Measurements from ENCODE around the gene BEX5. TPM values are rescaled to one million over a fixed set of nuclear protein-coding genes. Genes with fewer than 3 reads are reported as not detected.

Gene BEX5
- polyA plus RNA-seq, 2 of the 4 experiments (the other 2 are of a cell fraction), result not detected

DNA sequence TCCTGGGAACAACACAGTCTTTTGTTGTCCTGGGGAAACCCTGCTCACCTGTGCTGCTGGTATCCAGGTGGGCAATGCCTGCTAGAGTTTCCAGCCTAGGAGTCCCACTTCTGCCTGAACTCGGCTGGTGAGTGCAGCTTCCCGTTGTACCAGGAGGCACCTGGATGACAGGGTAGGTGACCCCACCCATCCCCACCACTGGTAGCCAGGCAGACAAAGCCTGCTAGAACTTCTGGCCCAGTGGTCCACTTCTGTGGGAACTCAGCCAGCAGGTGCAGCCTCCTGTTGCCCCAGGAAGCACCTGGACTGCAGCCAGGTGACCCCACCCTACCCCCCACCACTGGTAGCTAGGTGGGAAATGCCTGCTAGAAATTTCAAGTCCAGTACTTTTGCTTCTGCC is 40.0 kb downstream of the BEX5 start:
- ChIA-PET POLR2A (no interaction called here), CTCF (no interaction called here)
- Histone ChIP-seq H3K4me2 (no peak overlapping the region), H3K4me1 (no peaks in the 10 kb centered on the region), H3K4me3 (no peak overlapping the region), H3K27ac (no peak overlapping the region), H3K9me3 (no peaks in the 10 kb centered on the region)
- ATAC-seq (no peak), DNase-seq (ENCODE audit: low read depth in 1 of 2, low spot score in 1 of 2) (no peak), FAIRE-seq (no peak)
- TF ChIP-seq ZNF302 (CRISPR knock-in tag; IDR thresholded peaks at IDR 0.05) (no peak), NPAS2 (CRISPR knock-in tag; IDR thresholded peaks at IDR 0.05; ENCODE audit: borderline replicate concordance) (no peak), CBX2 (IDR thresholded peaks at IDR 0.05; ENCODE audit: borderline replicate concordance, low read depth) (no peak), CEBPB (IDR thresholded peaks at IDR 0.05) (no peak), JUN (IDR thresholded peaks at IDR 0.05) (no peak), NR3C1 (IDR thresholded peaks at IDR 0.05) (no peak), CHD4 (IDR thresholded peaks at IDR 0.05; ENCODE audit: borderline replicate concordance) (no peak), HOXA7 (CRISPR knock-in tag; IDR thresholded peaks at IDR 0.05) (no peak), EP300 (IDR thresholded peaks at IDR 0.05) (no peak), MYC (IDR thresholded peaks at IDR 0.05; ENCODE audit: borderline replicate concordance, low read length) (no peak), NFE2L2 (conservative IDR thresholded peaks at IDR 0.05; ENCODE audit: low read length) (no peak), MAFK (IDR thresholded peaks at IDR 0.05; ENCODE audit: partially characterized antibody) (no peak), FOSB (CRISPR knock-in tag; IDR thresholded peaks at IDR 0.05) (no peak), GATA3 (IDR thresholded peaks at IDR 0.05; ENCODE audit: borderline replicate concordance) (no peak)
- TF ChIP-seq, protein P1, sequence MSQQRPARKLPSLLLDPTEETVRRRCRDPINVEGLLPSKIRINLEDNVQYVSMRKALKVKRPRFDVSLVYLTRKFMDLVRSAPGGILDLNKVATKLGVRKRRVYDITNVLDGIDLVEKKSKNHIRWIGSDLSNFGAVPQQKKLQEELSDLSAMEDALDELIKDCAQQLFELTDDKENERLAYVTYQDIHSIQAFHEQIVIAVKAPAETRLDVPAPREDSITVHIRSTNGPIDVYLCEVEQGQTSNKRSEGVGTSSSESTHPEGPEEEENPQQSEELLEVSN (IDR thresholded peaks at IDR 0.05; ENCODE audit: borderline replicate concordance, low read depth), result no peak
- no CpG with 5 or more reads among the region's 2 CpGs for WGBS (ENCODE audit: missing lambda C conversion rate)

- H3K9me3 ChIP-seq, result no peaks in the 10 kb centered on the region
- TF ChIP-seq RAD21 (conservative IDR thresholded peaks at IDR 0.05 in 1 of 2, IDR thresholded peaks at IDR 0.05 in 1 of 2) (no peak), NPAS2 (CRISPR knock-in tag; IDR thresholded peaks at IDR 0.05; ENCODE audit: borderline replicate concordance) (no peak), POLR2AphosphoS2 (conservative IDR thresholded peaks at IDR 0.05; ENCODE audit: low read length) (no peak), HOXB5 (CRISPR knock-in tag; IDR thresholded peaks at IDR 0.05) (no peak), ELK1 (IDR thresholded peaks at IDR 0.05; ENCODE audit: low read depth, low read length) (no peak), RFX5 (IDR thresholded peaks at IDR 0.05) (no peak), RNF2 (IDR thresholded peaks at IDR 0.05; ENCODE audit: borderline replicate concordance, low read depth) (no peak), POLR2A (IDR thresholded peaks at IDR 0.05; ENCODE audit: low read length) (no peak), ZNF302 (CRISPR knock-in tag; IDR thresholded peaks at IDR 0.05) (no peak), HEYL (CRISPR knock-in tag; IDR thresholded peaks at IDR 0.05) (no peak), TFCP2L1 (CRISPR knock-in tag; IDR thresholded peaks at IDR 0.05) (no peak), CEBPB (IDR thresholded peaks at IDR 0.05) (no peak), ZC3H11A (IDR thresholded peaks at IDR 0.05) (no peak), CHD2 (IDR thresholded peaks at IDR 0.05; ENCODE audit: low read length, partially characterized antibody) (no peak)
- TF ChIP-seq, protein P2, sequence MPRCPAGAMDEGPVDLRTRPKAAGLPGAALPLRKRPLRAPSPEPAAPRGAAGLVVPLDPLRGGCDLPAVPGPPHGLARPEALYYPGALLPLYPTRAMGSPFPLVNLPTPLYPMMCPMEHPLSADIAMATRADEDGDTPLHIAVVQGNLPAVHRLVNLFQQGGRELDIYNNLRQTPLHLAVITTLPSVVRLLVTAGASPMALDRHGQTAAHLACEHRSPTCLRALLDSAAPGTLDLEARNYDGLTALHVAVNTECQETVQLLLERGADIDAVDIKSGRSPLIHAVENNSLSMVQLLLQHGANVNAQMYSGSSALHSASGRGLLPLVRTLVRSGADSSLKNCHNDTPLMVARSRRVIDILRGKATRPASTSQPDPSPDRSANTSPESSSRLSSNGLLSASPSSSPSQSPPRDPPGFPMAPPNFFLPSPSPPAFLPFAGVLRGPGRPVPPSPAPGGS (IDR thresholded peaks at IDR 0.05), result no peak
- TF ChIP-seq, protein P1 (IDR thresholded peaks at IDR 0.05; ENCODE audit: borderline replicate concordance, low read depth), result no peak
- TF ChIP-seq, protein P3, sequence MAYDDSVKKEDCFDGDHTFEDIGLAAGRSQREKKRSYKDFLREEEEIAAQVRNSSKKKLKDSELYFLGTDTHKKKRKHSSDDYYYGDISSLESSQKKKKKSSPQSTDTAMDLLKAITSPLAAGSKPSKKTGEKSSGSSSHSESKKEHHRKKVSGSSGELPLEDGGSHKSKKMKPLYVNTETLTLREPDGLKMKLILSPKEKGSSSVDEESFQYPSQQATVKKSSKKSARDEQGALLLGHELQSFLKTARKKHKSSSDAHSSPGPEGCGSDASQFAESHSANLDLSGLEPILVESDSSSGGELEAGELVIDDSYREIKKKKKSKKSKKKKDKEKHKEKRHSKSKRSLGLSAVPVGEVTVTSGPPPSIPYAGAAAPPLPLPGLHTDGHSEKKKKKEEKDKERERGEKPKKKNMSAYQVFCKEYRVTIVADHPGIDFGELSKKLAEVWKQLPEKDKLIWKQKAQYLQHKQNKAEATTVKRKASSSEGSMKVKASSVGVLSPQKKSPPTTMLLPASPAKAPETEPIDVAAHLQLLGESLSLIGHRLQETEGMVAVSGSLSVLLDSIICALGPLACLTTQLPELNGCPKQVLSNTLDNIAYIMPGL (CRISPR knock-in tag; IDR thresholded peaks at IDR 0.05; ENCODE audit: borderline replicate concordance), result no peak
- H3K27ac ChIP-seq, result no peak overlapping the region
- no peak overlapping the region for H3K4me2 ChIP-seq
- no peak overlapping the region for H3K4me3 ChIP-seq
- ATAC-seq (no peak), FAIRE-seq (no peak), DNase-seq (ENCODE audit: low read depth in 1 of 2, low spot score in 1 of 2) (no peak)
- ChIA-PET POLR2A (no interaction called here), CTCF (no interaction called here)
- H3K4me1 ChIP-seq, result no peaks in the 10 kb centered on the region
- WGBS (ENCODE audit: missing lambda C conversion rate), result 14% methylated on average over 4 of the region's 4 CpGs
Measured at GRCh38 chrX:102113367-102113766, 42.4 kb downstream of the BEX5 start.
